ENCODE measurements around the gene UTP20. TPM values are rescaled to one million over a fixed set of nuclear protein-coding genes. Genes with fewer than 3 reads are reported as not detected.

The UTP20 gene
- polyA plus RNA-seq, 1 donor (not counting 4 experiments of a cell fraction or from before 2014, with no cell fraction given) = 14.8 TPM

DNA sequence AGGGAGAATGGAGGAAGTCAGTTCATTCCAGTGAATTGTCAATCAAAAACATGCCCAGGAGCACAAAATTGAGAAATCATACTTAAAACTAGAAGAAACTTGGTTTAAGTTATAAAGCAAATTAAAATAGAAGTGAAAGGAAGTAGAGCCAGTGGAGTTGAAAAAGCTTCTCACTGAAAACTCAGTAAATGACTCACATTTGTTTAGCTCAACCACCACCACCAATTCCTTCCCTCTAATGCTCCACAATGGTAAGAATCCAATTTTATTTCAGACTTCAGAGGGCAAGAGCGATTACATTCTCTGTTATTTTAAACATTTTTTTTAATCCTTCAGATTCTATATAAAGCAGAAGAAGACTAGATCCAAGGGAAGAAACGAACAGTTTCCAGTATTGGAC is 19.4 kb downstream of the UTP20 start:
- Histone ChIP-seq H3K79me2 (ENCODE audit: control insufficient read depth, insufficient read depth, low read length) (no peaks in the 10 kb centered on the region), H3K4me1 (ENCODE audit: control insufficient read depth, extremely low read depth, insufficient read depth, low read length) (no peaks in the 10 kb centered on the region), H3K27me3 (ENCODE audit: control insufficient read depth, extremely low read depth, insufficient read depth, low read length) (no peaks in the 10 kb centered on the region), H3K9ac (ENCODE audit: control insufficient read depth, extremely low read depth, insufficient read depth, low read length) (no peak overlapping the region), H2AFZ (ENCODE audit: control insufficient read depth, low read length) (no peak overlapping the region), H3K9me1 (ENCODE audit: control insufficient read depth, extremely low read depth, insufficient read depth, low read length) (no peaks in the 10 kb centered on the region), H3K9me3 (ENCODE audit: control insufficient read depth, low read depth, low read length) (no peaks in the 10 kb centered on the region), H3K4me3 (ENCODE audit: control insufficient read depth in 2 of 3, extremely low read depth in 1 of 3, insufficient read depth in 2 of 3, low read depth in 1 of 3, low read length in 3 of 3) (no peak overlapping the region), H3K4me2 (ENCODE audit: control insufficient read depth, extremely low read depth, insufficient read depth, low read depth, low read length) (no peak overlapping the region), H3K36me3 (ENCODE audit: control insufficient read depth in 2 of 2, extremely low read depth in 1 of 2, insufficient read depth in 2 of 2, low read length in 2 of 2) (peaks cover 9 to 13% of the 10 kb centered on the region in 2 experiments), H3K27ac (ENCODE audit: control insufficient read depth, insufficient read depth, low read length) (no peak overlapping the region), H4K20me1 (ENCODE audit: control insufficient read depth, extremely low read depth, insufficient read depth, low read length) (no peaks in the 10 kb centered on the region)
- FAIRE-seq (no peak), DNase-seq (ENCODE audit: low read depth, low spot score) (no peak)
- TF ChIP-seq, protein P1, sequence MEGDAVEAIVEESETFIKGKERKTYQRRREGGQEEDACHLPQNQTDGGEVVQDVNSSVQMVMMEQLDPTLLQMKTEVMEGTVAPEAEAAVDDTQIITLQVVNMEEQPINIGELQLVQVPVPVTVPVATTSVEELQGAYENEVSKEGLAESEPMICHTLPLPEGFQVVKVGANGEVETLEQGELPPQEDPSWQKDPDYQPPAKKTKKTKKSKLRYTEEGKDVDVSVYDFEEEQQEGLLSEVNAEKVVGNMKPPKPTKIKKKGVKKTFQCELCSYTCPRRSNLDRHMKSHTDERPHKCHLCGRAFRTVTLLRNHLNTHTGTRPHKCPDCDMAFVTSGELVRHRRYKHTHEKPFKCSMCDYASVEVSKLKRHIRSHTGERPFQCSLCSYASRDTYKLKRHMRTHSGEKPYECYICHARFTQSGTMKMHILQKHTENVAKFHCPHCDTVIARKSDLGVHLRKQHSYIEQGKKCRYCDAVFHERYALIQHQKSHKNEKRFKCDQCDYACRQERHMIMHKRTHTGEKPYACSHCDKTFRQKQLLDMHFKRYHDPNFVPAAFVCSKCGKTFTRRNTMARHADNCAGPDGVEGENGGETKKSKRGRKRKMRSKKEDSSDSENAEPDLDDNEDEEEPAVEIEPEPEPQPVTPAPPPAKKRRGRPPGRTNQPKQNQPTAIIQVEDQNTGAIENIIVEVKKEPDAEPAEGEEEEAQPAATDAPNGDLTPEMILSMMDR (optimal IDR thresholded peaks at IDR 0.05 in 1 of 3, IDR thresholded peaks at IDR 0.05 in 1 of 3, conservative IDR thresholded peaks at IDR 0.05 in 1 of 3; ENCODE audit: extremely low read depth in 1 of 3, insufficient read depth in 2 of 3, low read length in 3 of 3) = no peak
- TF ChIP-seq EZH2 (IDR thresholded peaks at IDR 0.05; ENCODE audit: low read length) = no peak
- dilution Hi-C loops (cut with MboI; ENCODE audit: extremely low pct_ligation_motif_present, low sequenced_read_pairs) = no loop called here

- TF ChIP-seq, protein P1 (optimal IDR thresholded peaks at IDR 0.05 in 1 of 3, IDR thresholded peaks at IDR 0.05 in 1 of 3, conservative IDR thresholded peaks at IDR 0.05 in 1 of 3; ENCODE audit: extremely low read depth in 1 of 3, insufficient read depth in 2 of 3, low read length in 3 of 3) = no peak
- TF ChIP-seq EZH2 (IDR thresholded peaks at IDR 0.05; ENCODE audit: low read length) = no peak
- dilution Hi-C loops (cut with MboI; ENCODE audit: extremely low pct_ligation_motif_present, low sequenced_read_pairs) = no loop called here
- H3K4me1 ChIP-seq (ENCODE audit: control insufficient read depth, extremely low read depth, insufficient read depth, low read length) = no peaks in the 10 kb centered on the region
Observed at GRCh38 chr12:101299931-101300330, 20.0 kb downstream of the UTP20 start.

More at GRCh38 chr12:101299931-101300330, 20.0 kb downstream of the UTP20 start:
- DNase-seq (ENCODE audit: low read depth, low spot score) = no peak
- Histone ChIP-seq H3K9me3 (ENCODE audit: control insufficient read depth, low read depth, low read length) (no peaks in the 10 kb centered on the region), H3K79me2 (ENCODE audit: control insufficient read depth, insufficient read depth, low read length) (no peaks in the 10 kb centered on the region), H3K4me2 (ENCODE audit: control insufficient read depth, extremely low read depth, insufficient read depth, low read depth, low read length) (no peak overlapping the region), H3K27ac (ENCODE audit: control insufficient read depth, insufficient read depth, low read length) (no peak overlapping the region), H3K27me3 (ENCODE audit: control insufficient read depth, extremely low read depth, insufficient read depth, low read length) (no peaks in the 10 kb centered on the region), H3K4me3 (ENCODE audit: control insufficient read depth in 2 of 3, extremely low read depth in 1 of 3, insufficient read depth in 2 of 3, low read depth in 1 of 3, low read length in 3 of 3) (no peak overlapping the region), H3K36me3 (ENCODE audit: control insufficient read depth in 2 of 2, extremely low read depth in 1 of 2, insufficient read depth in 2 of 2, low read length in 2 of 2) (peaks cover 11 to 13% of the 10 kb centered on the region in 2 experiments), H2AFZ (ENCODE audit: control insufficient read depth, low read length) (no peak overlapping the region), H4K20me1 (ENCODE audit: control insufficient read depth, extremely low read depth, insufficient read depth, low read length) (no peaks in the 10 kb centered on the region), H3K9me1 (ENCODE audit: control insufficient read depth, extremely low read depth, insufficient read depth, low read length) (no peaks in the 10 kb centered on the region), H3K9ac (ENCODE audit: control insufficient read depth, extremely low read depth, insufficient read depth, low read length) (no peak overlapping the region)
- FAIRE-seq = no peak

Measured in keratinocyte (primary cell).